HG03045 (cell line): ENCODE data around the gene ACR.

Source experiments
- ATAC-seq: cut with Tn5 transposase; IDR thresholded peaks from one replicate; pipeline ENCODE4 v1.9.1; 2021; ENCODE audit warnings: mild to moderate bottlenecking, moderate library complexity; ENCODE audit not compliant: unreplicated experiment

The ACR gene

GRCh38 chr22:50702821-50703725, 34.9 kb upstream of the ACR start:
- no peak for ATAC-seq

DNA sequence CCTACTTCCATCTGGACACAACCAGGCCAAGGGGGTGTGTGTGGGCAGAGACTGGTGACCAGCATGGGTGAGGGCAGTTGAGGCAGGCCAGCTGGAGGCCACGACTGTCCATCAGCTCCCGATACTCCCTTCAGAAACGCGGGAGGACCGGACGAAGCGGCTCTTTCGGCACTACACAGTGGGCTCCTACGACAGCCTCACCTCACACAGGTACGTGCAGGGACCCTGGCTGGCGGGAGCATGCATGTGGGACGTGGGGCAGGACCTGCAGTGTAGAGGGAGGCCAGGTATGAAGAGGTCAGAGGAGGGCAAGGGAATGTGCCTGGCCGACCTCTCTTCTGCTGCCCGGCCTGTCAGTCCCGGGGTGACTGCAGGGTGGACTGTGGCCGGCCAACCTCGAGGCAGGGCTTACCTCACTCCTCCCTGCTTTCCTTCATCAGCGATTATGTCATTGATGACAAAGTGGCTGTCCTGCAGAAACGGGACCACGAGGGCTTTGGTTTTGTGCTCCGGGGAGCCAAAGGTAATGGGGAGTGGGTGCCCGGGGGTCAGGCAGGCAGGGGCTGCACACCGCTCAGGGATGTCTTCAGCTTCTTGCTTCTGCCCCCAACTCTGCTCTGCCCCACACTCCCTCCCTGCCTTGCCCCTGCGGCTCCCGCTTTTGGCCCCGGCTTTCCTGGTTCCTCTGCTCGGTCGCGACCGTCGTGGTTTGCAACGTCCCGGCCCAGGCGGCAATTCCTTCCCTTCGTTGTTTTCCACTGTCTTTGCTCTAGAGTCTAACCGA, 34.1 kb upstream of the ACR start:
- no peak for ATAC-seq

GRCh38 chr22:50704510-50705218, 33.3 kb upstream of the ACR start:
- no peak for ATAC-seq

- no peak for ATAC-seq
These were observed 32.7 kb upstream of the ACR start for GRCh38 chr22:50705219-50705691.

GRCh38 chr22:50705851-50706351, 32.1 kb upstream of the ACR start:
- no peak for ATAC-seq

DNA sequence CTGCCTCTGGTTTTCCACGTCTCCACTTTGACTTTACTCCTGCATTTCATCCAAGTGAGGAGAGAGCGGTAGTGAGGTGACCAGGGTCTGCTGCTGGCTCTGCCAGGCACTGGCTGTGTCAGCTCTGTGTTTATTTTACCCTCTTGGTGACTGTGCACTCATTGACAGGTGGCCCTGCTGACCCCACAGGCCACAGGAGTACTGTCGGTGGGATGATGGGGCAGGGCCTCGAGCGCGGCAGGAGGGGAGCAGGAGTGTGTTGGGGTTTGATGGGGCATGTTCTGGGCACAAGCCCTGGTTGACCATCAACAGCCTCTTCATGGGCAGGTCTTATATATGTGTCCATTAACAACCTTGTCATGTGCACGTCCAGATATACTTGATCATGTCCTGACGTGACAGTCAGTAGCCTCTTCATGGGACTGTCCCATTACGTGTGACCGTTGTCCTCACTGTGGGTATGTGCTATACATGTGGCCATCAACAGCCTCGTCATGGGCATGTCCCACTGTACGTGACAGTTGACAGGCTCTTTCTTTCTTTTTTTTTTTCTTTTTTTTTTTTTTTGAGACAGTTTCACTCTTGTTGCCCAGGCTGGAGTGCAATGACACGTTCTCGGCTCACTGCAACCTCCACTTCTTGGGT, 31.4 kb upstream of the ACR start:
- ATAC-seq: no peak

GRCh38 chr22:50708474-50708873, 29.5 kb upstream of the ACR start:
- no peak for ATAC-seq

DNA sequence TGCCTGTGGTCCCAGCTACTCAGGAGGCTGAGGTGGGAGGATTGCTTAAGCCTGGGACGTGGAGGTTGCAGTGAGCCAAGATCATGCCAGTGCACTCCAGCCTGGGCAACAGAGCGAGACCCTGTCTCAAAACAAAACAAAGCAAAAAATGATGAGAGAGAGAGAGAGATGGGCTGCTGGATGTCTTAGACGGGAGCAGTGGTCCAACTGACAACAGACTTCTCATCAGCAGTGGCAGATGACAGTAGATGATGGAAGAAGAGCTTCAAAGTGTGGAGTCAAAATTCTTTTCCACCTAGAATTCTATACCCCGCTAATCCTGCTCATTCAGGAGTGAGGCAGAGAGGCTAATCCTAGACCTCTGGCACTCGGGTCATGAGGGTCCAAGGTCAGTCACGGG, 29.0 kb upstream of the ACR start:
- no peak for ATAC-seq

DNA sequence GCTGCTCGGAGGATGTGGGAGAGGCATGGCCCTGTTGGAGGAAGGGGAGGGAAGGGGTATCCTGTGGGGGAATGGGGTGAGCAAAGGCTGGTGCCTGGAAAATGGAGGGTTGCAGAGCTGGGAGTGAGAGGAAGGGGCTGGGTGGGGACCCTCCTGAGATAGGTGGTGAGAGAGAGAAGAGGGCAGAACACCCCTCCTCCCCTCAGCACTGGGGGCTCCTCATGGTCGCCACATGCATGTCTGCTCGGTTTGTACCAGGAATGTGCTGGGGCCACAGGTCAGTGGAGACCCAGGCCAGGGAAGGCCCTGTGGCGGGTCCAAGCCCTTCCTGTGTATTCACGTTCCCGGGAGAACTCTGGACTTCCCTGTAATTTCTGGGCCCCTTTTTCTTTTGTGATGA, 27.8 kb upstream of the ACR start:
- no peak for ATAC-seq

DNA sequence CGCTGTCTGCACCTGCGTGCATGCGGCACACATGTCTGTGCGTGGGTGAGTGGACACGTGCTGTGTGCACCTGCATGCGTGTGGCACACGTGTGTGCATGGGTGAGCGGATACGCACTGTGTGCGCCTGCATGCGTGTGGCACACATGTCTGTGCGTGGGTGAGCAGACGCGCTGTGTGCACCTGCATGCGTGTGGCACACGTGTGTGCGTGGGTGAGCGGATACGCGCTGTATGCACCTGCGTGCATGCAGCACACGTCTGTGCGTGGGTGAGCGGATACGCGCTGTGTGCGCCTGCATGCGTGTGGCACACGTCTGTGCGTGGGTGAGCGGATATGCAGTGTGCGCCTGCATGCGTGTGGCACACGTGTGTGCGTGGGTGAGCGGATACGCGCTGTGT, 27.1 kb upstream of the ACR start:
- ATAC-seq: no peak

DNA sequence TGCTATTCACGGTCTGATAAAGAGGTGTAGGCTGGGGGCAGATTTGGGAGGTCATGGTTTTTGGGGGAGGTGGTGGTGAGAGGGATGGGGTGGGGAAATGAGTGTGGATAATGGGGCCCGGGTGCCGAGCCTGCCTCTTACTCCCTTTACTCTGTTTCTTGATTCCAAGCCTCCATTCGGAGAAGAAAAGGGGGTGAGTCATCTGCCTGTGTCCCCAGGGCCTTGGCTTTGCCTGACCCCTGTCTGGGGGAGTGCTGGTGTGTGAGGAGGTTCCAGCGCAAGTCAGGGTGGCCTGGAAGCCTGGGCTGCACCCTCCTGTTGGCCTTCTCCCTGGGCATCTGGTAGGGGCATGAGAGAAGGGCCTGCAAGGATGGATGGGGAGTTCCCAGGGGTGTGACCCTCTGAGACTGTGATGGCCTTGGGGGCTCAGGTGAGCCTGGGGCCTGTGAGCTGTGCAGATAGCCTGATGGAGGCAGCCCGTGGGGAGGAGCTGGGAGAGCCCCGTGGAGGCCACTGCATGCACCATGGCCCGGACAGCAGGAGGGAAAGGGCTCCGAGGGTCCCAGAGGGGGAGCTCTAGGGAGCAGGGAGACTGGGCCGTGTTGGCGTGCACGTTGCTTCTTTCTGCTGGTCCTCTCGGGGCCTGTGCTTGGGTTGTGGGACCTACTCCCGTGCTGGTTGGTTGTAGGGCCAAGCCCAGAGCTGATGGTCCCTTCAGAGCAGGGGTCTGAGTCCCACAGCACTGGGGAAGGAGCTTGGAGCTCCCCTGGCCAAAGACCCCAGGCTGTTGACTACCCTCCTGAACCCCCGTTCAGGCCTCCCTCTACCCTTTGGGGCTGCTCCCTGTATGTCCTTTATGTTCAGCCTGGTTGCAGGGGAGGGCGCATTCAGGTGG, 26.3 kb upstream of the ACR start:
- ATAC-seq: no peak

GRCh38 chr22:50712341-50713007, 25.5 kb upstream of the ACR start:
- no peak for ATAC-seq

- no peak for ATAC-seq
These were observed 25.0 kb upstream of the ACR start for GRCh38 chr22:50713008-50713385.

DNA sequence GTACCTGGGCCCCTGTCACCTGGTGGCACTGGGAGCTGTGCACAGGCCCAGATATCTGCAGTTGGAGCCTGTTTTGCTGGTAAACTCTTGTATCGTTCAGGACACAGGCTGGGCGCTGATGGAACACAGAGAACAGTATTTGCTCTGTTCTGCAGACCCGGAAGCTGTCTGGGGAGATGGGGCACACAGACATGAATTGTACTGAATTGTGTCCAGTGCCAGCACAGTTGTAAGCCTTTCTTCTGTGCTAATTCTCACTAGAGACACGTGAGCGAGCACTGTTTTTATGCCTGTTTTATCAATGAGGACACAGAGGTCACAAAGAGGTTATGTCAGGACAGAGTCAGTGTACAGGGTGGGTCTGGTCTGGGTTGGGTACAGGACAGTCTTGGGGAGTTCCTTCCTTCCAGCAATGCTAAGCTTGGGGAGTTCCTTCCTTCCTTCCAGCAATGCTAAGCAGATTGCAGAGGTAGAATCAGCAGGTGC, 24.4 kb upstream of the ACR start:
- no peak for ATAC-seq

GRCh38 chr22:50714150-50714549, 23.9 kb upstream of the ACR start:
- ATAC-seq: no peak

GRCh38 chr22:50714631-50715179, 23.3 kb upstream of the ACR start:
- ATAC-seq: no peak

DNA sequence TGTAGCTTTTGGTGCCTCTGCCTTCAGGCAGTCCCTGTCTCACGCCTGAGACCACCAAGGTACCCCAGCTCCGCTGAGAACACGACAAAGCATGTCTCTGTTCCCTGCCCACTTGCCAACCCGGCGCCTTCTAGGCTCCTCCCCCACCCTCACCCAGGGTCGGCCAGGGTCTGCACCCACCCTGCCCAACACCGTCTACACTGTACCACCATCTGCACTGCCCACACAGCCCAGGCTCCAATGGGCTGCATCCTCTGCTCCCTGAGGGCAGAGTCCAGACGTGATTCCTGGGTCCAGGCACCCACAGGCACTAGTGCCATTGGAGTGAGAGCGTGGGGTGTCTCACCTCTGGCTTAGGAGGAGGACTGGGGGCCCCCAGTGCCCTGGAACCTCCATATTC, 22.8 kb upstream of the ACR start:
- no peak for ATAC-seq

DNA sequence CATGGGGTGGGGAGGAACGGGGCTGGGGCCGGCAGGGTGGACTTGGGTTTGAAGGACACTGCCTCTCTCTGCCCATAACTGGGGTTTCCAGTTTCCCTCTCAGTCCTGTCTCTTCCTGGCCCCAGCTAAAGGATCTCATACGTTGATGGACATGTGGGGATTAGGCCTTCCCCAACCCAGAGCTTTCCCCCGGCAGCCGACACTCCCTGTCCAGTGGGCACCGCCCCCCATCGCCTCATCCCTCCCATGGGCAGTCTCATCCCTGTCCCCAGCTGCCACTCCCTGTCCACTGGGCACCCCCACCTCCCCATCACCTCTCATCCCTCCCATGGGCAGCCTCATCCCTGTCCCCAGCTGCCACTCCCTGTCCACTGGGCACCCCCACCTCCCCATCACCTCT, 22.2 kb upstream of the ACR start:
- no peak for ATAC-seq
